ENCODE measurements around the gene KLK8.
"Not testable (repeated sequence)": the region's sequence is repeated elsewhere in the genome, so short reads cannot be mapped to it uniquely, and the experiment has no call there.

The KLK8 gene

DNA sequence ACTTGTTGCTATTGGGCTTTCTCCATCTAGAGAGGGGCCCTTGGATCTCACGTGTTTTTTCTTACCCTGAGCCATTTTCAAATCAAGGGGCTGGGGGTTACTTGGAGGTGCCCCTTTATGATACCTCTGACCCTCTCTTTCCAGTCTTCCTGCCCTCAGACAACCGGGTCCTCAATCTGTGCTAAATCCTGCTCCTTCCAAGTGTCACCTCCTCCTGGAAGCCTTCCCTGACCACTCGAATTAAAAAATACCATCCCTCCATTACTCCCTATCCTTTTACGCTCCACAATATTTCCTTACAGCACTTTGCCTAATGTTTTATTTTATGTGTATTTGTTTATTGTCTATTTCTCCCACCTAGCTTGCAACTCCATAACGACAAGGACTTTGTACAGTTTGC is 3.3 kb downstream of the KLK8 start:
- no peak overlapping the region for H3K27ac ChIP-seq
- H3K4me3 ChIP-seq: no peak overlapping the region

DNA sequence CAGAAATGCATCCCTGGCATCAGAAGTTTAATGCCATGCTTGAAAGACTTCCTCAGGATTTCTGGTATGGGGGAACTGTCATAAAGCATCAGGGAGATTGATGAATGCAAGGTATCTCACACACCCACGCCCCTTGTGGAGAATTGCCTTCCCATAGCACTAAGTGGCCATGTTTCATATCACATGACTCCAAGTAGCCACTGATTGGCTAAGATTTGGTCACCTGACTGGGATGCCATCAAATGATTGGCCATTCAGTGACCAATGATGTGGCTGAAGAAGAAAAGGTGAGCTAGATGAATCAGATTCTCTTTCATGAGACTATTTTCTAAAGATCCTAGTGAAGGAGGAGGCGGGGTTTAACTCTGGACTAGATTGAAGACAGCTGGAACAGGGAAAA is 7.3 kb downstream of the KLK8 start:
- no peak overlapping the region for H3K4me3 ChIP-seq
- no peak overlapping the region for H3K27ac ChIP-seq

DNA sequence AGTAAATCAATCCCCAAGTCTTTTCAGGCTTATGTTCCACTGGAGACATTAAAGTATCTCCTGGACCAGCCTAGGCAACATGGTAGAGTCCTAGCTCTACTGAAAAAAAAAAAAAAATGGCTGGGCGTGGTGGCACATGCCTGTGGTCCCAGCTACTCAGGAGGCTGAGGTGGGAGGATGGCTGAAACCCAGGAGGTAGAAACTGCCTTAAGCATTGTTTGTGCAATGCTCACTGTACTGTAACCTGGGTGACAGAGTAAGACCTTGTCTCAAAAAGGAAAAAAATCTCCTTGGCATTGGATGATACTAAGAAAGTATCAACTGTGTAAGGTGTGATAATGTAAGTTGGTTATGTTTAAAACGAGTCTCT is 8.8 kb downstream of the KLK8 start:
- Histone ChIP-seq H3K27ac (peak overlapping the region in 3 of 21 experiments; percentile 12 to 57 (median 54)), H3K4me3 (no peak overlapping the region)

DNA sequence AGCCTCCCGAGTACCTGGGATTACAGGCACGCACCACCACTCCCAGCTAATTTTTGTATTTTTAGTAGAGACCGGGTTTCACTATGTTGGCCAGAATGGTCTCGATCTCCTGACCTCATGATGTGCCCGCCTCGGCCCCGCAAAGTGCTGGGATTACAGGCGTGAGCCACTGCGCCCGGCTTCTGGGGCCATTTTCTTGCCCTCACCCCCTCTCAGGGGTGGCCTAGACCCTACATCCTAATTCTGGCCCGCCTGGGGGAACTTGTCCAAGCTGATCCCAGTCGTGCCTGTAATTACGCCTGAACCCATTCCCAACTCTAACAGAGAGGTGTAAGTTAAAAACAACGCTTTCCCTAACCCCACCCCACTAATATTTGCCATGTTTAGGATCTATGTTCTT is 17.0 kb downstream of the KLK8 start:
- H3K4me3 ChIP-seq, H3K27ac ChIP-seq: not testable (repeated sequence)

DNA sequence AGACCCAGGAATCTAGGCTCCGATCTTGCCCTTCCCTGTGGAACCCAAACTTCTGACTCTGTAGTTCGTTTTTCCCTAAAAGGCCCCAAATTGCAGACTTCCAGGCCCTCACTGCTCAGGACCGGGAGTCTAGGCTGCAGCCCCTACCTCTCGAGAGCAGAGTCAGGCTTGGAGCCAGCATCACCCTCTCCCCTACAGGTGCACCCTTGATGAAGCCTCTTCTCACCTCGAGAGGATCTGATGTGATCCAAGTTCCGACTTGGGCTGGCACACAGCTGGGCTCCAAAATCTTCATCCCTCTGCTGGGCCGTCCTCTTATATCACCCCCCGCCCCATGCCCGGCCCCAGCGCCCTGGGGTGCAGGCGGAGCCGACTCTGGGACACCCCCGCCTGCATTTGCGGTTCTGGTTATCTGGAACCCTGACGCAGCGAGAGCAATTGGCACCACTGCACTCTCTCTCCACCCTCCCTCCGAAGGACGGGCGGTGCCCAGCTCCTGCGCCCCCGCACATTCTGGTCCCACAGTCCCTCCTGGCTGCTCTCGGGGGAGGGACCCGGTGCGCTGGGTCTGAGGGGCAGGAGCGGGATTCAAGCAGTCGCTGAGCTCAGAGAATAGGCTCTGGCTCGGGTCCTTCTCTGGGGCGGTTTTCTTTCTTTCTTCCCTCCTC is 17.6 kb downstream of the KLK8 start, which contains the start of gene KLK7:
KLK7 (minus strand) TSS at position 293 of the 668 bp plus-strand sequence. CDS start 1,518 bp downstream, outside the sequence.
- H3K27ac ChIP-seq: peak within 1 kb of the TSS in 6 of 21 experiments; percentile 18 to 75 (median 57)
- H3K4me3 ChIP-seq: peak within 1 kb of the TSS in 5 of 7 experiments; percentile 0 to 24 (median 15)

GRCh38 chr19:50982186-50982585 is 19.2 kb downstream of the KLK8 start:
- H3K4me3 ChIP-seq: peak overlapping the region in 2 of 7 experiments; percentile 0 to 22

DNA sequence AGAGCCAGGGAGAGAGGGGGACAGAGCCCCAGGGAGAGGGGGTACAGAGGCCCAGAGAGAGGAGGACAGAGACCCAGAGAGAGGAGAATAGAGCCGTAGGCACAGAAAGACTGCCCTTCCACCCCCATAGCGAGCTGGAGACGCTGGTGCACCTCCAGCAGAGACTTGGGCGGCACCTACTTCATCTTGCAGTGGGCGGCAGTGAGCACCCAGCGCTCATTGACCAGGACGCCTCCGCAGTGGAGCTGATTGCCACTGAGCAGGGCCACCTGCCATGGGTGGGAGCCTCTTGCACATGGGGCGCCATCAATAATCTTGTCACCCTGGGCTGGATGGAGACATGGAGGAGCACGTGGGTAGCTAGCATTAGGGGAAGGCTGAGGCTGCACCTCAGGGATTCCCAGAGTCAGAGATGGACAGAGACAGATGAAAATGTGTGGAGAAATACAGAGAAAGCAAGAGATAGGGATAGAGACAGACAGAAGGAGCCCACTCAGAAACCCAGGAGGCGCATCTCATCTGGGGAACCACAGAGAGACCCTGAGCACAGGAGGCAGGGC is 19.7 kb downstream of the KLK8 start:
- H3K4me3 ChIP-seq: peak overlapping the region in 2 of 7 experiments; percentile 0 to 22
- peak overlapping the region in 1 of 21 experiments; percentile 16 for H3K27ac ChIP-seq

More at GRCh38 chr19:50982186-50982585, 19.2 kb downstream of the KLK8 start:
- peak overlapping the region in 1 of 21 experiments; percentile 16 for H3K27ac ChIP-seq

GRCh38 chr19:50980208-50980607 is 21.2 kb downstream of the KLK8 start:
- H3K4me3 ChIP-seq: no peak overlapping the region
- no peak overlapping the region for H3K27ac ChIP-seq

DNA sequence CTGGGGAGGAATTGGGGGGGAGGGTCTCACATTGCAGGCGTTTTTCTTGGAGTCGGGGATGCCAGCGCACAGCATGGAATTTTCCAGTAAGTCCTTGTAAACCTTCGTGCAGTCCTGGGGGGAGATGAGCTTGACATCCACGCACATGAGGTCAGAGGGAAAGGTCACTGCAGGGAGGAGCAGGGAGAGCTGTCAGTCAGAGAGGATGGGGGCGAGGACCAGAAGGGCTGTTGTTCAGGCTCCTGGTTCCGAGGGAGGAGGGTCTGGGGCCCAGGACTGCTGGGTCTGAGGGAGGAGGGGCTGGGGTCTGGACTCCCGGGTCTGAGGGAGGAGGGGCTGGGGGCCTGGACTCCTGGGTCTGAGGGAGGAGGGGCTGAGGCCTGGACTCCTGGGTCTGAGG is 21.6 kb downstream of the KLK8 start:
- Histone ChIP-seq H3K27ac (no peak overlapping the region), H3K4me3 (no peak overlapping the region)

GRCh38 chr19:50978772-50979390 is 22.5 kb downstream of the KLK8 start:
- Histone ChIP-seq H3K4me3 (no peak overlapping the region), H3K27ac (no peak overlapping the region)

- no peak overlapping the region for H3K27ac ChIP-seq
- no peak overlapping the region for H3K4me3 ChIP-seq
Measured at GRCh38 chr19:50977626-50978025, 23.8 kb downstream of the KLK8 start.

DNA sequence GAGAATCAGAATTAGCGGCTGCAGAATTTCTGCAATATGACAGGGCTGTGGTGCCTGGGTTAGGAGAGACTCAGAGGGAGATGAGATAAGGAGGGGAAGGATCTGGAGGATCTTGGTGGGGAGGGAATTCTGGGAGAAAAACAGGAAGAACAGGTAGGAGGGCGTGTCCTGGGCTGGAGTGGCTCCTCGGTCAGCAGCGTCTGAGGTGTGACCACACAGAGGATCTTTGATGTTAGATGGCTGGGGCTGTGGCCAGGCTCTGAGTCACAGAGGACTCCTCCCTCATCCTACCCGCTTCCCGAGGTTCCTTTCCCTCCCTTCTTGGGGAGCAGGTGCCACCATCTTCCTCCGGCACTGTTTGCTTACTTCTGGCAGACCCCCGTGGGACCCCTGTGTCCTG is 25.6 kb downstream of the KLK8 start:
- H3K27ac ChIP-seq: no peak overlapping the region

GRCh38 chr19:50974702-50975556 is 26.5 kb downstream of the KLK8 start:
- no peak overlapping the region for H3K4me3 ChIP-seq
- no peak overlapping the region for H3K27ac ChIP-seq

More for the DNA sequence above, 25.6 kb downstream of the KLK8 start:
- H3K4me3 ChIP-seq: no peak overlapping the region

- peak overlapping the region in 1 of 21 experiments; percentile 30 for H3K27ac ChIP-seq
- no peak overlapping the region for H3K4me3 ChIP-seq
Measured at GRCh38 chr19:50972795-50973376, 28.5 kb downstream of the KLK8 start.

DNA sequence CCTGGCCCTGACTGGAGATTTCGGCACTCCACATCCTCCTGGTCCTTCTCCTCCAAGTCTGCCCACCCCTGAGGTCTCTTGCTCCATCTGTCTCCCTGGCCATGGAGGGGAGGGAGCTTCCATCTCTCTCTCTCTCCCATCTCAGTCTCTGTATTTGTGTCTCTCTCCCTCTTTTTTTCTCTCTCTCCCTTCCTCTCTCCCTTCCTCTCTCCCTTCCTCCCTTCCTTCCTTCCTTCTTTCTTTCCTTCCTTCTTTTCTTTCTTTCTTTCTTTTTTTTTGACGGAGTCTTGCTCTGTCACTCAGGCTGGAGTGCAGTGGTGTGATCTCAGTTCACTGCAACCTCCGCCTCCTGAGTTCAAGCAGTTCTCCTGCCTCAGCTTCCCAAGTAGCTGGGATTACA is 31.6 kb downstream of the KLK8 start:
- H3K4me3 ChIP-seq: not testable (repeated sequence)
- peak overlapping the region in 1 of 21 experiments; percentile 46 for H3K27ac ChIP-seq

DNA sequence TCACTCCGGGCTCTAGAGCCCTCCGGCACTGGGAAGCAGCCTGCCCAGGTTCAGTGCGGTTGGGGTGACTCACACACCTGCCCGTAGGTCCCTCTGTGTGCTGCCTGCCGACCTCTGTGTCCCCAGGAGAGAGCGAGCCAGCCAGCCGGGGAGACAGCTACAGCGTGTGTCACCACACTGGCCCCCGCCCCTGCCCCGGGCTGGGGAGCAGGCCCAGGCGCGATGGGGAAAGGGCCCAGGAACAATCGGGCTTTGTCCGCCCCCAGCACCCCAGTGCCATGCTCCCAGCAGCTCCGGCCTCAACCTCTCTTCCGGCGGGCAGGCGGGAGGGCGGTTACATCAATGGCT is 32.0 kb downstream of the KLK8 start, which contains the start of gene KLK6:
KLK6 (minus strand) TSS at position 179 of the 348 bp plus-strand sequence. CDS start 1,487 bp downstream, outside the sequence.
- H3K4me3 ChIP-seq: no peak within 1 kb of the TSS
- peak within 1 kb of the TSS in 4 of 21 experiments; percentile 14 to 57 (median 20) for H3K27ac ChIP-seq

DNA sequence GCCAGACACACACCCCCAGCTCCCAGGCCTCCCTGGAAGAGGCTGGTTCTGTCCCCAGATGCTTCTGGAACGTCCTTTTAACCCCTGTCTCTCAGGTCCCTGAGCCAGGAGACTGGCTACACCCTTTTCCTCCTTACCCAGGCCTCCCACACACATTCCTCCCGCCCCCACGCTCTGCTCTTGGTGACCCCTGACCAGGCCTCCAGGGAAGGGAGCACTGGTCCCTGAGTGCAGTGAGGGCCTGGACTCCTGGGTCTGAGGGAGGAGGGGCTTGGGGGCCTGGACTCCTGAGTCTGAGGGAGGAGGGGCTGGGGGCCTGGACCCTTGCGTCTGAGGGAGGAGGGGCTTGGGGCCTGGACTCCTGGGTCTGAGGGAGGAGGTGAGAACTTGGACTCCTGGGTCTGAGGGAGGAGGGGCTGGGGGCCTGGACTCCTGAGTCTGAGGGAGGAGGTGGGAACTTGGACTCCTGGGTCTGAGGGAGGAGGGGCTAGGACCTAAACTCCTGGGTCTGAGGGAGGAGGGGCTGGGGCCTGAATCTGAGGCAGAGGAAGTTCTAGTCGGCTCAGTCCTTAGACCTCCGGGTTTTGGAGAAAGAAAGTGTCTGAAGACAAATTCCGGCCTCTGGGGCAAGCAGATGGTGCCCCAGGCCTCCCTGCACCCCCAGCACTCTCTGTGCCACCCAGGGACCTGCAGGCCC is 32.5 kb downstream of the KLK8 start:
- Histone ChIP-seq H3K4me3 (no peak overlapping the region), H3K27ac (peak overlapping the region in 4 of 21 experiments; percentile 14 to 57 (median 20))

DNA sequence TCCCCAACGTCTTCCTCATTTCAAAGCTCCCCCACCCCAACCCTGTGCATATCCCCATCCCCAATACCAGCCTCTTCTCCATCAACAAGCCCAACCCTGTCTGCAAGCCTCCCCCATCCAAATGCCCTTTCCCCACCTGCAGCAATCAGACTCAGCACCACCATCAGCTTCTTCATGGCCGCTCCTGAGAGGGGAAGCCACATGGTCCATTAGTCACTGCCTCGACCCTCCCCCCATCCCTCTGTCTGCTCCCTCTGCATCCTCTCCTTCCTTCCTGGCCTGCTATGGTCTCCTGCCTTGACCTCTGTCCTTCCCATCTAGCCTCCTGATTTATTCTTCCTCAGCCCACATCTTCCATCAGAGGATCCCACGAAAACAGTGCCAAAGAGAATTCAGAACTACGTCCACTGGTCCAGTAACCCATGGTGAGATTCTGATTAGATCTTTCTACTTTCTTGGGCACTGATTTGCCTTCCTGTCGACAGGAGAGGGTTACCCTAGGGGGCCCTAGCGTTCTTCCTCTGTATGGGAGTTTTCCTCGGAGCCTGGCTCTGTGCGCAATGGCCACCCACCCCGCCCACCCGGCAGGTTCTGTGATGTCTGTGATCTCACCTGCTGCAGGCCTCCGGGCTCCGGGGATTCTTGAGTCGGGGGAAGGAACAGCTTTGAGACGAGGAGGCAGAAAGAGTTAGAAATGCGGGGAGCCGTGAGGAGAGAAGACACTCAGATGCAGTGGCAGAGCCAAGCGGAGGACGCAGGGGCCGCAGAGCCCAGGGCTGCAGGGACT is 33.3 kb downstream of the KLK8 start:
- no peak overlapping the region for H3K4me3 ChIP-seq
- peak overlapping the region in 2 of 21 experiments; percentile 24 to 57 for H3K27ac ChIP-seq

Measured in skin epidermis (tissue), 12 donors.